WTC11 (cell line): ENCODE results near the gene SMPD2. TPM values are rescaled to one million over a fixed set of nuclear protein-coding genes. Genes with fewer than 3 reads are reported as not detected.

ENCODE experiments used
- ATAC-seq: fragments of 200-7000 bp; cut with Tn5 transposase; 2 replicates; pipeline ENCODE4 v1.10.0; 2021; ENCODE audit warnings: mild to moderate bottlenecking, moderate library complexity
- CTCF ChIA-PET: fragments of 300-600 bp; sonication (Branson Sonifier 250); formaldehyde crosslinking; loops from one replicate; lab custom pipeline; 2021; ENCODE audit warnings: antibody characterized with exemption; lab: Charles Lee
- POLR2A ChIA-PET: fragments of 350-600 bp; sonication (Branson Sonifier 250); formaldehyde crosslinking; loops from one replicate; lab custom pipeline; 2021; ENCODE audit warnings: antibody characterized with exemption; lab: Charles Lee
- DNase-seq: peaks from one replicate; pipeline ENCODE4 v3.0.0; 2021; ENCODE audit warnings: low spot score
- H3K27ac Mint-ChIP-seq: 2 replicates; pipeline ENCODE4 v1.8.0; 2021; ENCODE audit warnings: mixed read lengths
- H3K27me3 Mint-ChIP-seq: 2 replicates; pipeline ENCODE4 v1.8.0; 2021; ENCODE audit warnings: low read depth, mild to moderate bottlenecking, moderate library complexity, mixed read lengths
- H3K36me3 Mint-ChIP-seq: 2 replicates; pipeline ENCODE4 v1.8.0; 2021; ENCODE audit warnings: mixed read lengths
- H3K4me1 Mint-ChIP-seq: 2 replicates; pipeline ENCODE4 v1.8.0; 2022; ENCODE audit warnings: mixed read lengths
- H3K4me3 Mint-ChIP-seq: 2 replicates; pipeline ENCODE4 v1.8.0; 2021; ENCODE audit warnings: mild to moderate bottlenecking, moderate library complexity, mixed read lengths
- H3K9me3 Mint-ChIP-seq: 2 replicates; pipeline ENCODE4 v1.8.0; 2021; ENCODE audit warnings: mixed read lengths
- AFF4 ChIP-seq: sonication (generic); formaldehyde crosslinking; IDR thresholded peaks from 2 replicates; pipeline ENCODE4 v1.8.1; 2023; ENCODE audit warnings: mild to moderate bottlenecking, missing genetic modification reagents, borderline replicate concordance
- CREB1 ChIP-seq: sonication (generic); formaldehyde crosslinking; IDR thresholded peaks from 2 replicates; pipeline ENCODE4 v1.8.0; 2023; ENCODE audit warnings: mild to moderate bottlenecking, missing genetic modification reagents
- E2F4 ChIP-seq: sonication (generic); formaldehyde crosslinking; IDR thresholded peaks from 2 replicates; pipeline ENCODE4 v1.8.1; 2022; ENCODE audit warnings: low read depth, mild to moderate bottlenecking, moderate library complexity, missing genetic modification reagents, borderline replicate concordance
- FOXJ3 ChIP-seq: sonication (generic); formaldehyde crosslinking; IDR thresholded peaks from 2 replicates; pipeline ENCODE4 v1.9.0; 2021; ENCODE audit warnings: missing genetic modification reagents, mild to moderate bottlenecking, borderline replicate concordance
- FOXP1 ChIP-seq: sonication (generic); formaldehyde crosslinking; IDR thresholded peaks from 2 replicates; pipeline ENCODE4 v1.8.0; 2022; ENCODE audit warnings: missing genetic modification reagents, mild to moderate bottlenecking, moderate library complexity, borderline replicate concordance
- GABPB1 ChIP-seq: sonication (generic); formaldehyde crosslinking; IDR thresholded peaks from 2 replicates; pipeline ENCODE4 v1.8.1; 2023; ENCODE audit warnings: mild to moderate bottlenecking, missing genetic modification reagents
- IRF1 ChIP-seq: sonication (generic); formaldehyde crosslinking; IDR thresholded peaks from 2 replicates; pipeline ENCODE4 v1.8.0; 2023; ENCODE audit warnings: missing genetic modification reagents
- IRF2 ChIP-seq: sonication (generic); formaldehyde crosslinking; IDR thresholded peaks from 2 replicates; pipeline ENCODE4 v1.8.0; 2022; ENCODE audit warnings: low read depth, missing genetic modification reagents, borderline replicate concordance
- MLX ChIP-seq: sonication (generic); formaldehyde crosslinking; IDR thresholded peaks from 2 replicates; pipeline ENCODE4 v1.8.1; 2023; ENCODE audit warnings: mild to moderate bottlenecking, missing genetic modification reagents, moderate library complexity
- MYBL2 ChIP-seq: sonication (generic); formaldehyde crosslinking; IDR thresholded peaks from 2 replicates; pipeline ENCODE4 v1.8.1; 2023; ENCODE audit warnings: mild to moderate bottlenecking, moderate library complexity, missing genetic modification reagents
- PRDM15 ChIP-seq: sonication (generic); formaldehyde crosslinking; IDR thresholded peaks from 2 replicates; pipeline ENCODE4 v1.8.0; 2022; ENCODE audit warnings: missing genetic modification reagents
- RELA ChIP-seq: sonication (generic); formaldehyde crosslinking; IDR thresholded peaks from 2 replicates; pipeline ENCODE4 v1.8.1; 2022; ENCODE audit warnings: missing genetic modification reagents, mild to moderate bottlenecking, borderline replicate concordance
- SMAD4 ChIP-seq: sonication (generic); formaldehyde crosslinking; IDR thresholded peaks from 2 replicates; pipeline ENCODE4 v1.8.0; 2022; ENCODE audit warnings: mild to moderate bottlenecking, missing genetic modification reagents
- SP1 ChIP-seq: sonication (generic); formaldehyde crosslinking; conservative IDR thresholded peaks from 2 replicates; pipeline ENCODE4 v1.8.1; 2022; ENCODE audit warnings: missing genetic modification reagents
- TEAD4 ChIP-seq: sonication (generic); formaldehyde crosslinking; IDR thresholded peaks from 2 replicates; pipeline ENCODE4 v1.8.0; 2022; ENCODE audit warnings: mild to moderate bottlenecking, missing genetic modification reagents
- USF2 ChIP-seq: sonication (generic); formaldehyde crosslinking; IDR thresholded peaks from 2 replicates; pipeline ENCODE4 v1.8.1; 2023; ENCODE audit warnings: mild to moderate bottlenecking, missing genetic modification reagents, moderate library complexity
- ZBTB21 ChIP-seq: sonication (generic); formaldehyde crosslinking; IDR thresholded peaks from 2 replicates; pipeline ENCODE4 v1.8.1; 2023; ENCODE audit warnings: mild to moderate bottlenecking, missing genetic modification reagents, borderline replicate concordance
- ZNF396 ChIP-seq: fragments of 250-450 bp; sonication (Bioruptor Pico); IDR thresholded peaks from 2 replicates; pipeline ENCODE4 v1.8.0; 2021; ENCODE audit warnings: mild to moderate bottlenecking, moderate library complexity, borderline replicate concordance
- ZNF512 ChIP-seq: sonication (generic); formaldehyde crosslinking; IDR thresholded peaks from 2 replicates; pipeline ENCODE4 v1.8.1; 2022; ENCODE audit warnings: missing genetic modification reagents, borderline replicate concordance
- total RNA-seq: library from RNA; stranded (reverse); gene quantifications from 3 replicates; pipeline ENCODE4 v1.2.3, GENCODE V29; 2021

The SMPD2 gene
- total RNA-seq, 1 experiment from 2014 or later: 13.1 TPM

GRCh38 chr6:109480993-109481480 lies 40.5 kb downstream of the SMPD2 start:
- ChIA-PET CTCF (interaction anchor here (1.0 to 1.2 kb wide), 2 partner anchors 11 to 35 kb away, joined by 3 to 5 read pairs; no protein-coding TSS in a partner anchor), POLR2A (no interaction called here)
- Mint-ChIP-seq H3K27ac (no peak overlapping the region), H3K4me3 (peak overlapping the region; percentile 96), H3K9me3 (no peaks in the 10 kb centered on the region), H3K36me3 (peaks cover 46% of the 10 kb centered on the region), H3K4me1 (peaks cover 58% of the 10 kb centered on the region), H3K27me3 (no peaks in the 10 kb centered on the region; the same call in 1 of the 2 replicates)
- DNase-seq: no peak
- no peak for ATAC-seq
- TF ChIP-seq E2F4 (CRISPR knock-in tag) (no peak), IRF1 (no peak), PRDM15 (CRISPR knock-in tag) (no peak), FOXP1 (CRISPR knock-in tag) (no peak), FOXJ3 (CRISPR knock-in tag) (no peak), SMAD4 (CRISPR knock-in tag) (no peak)

- Mint-ChIP-seq H3K36me3 (peaks cover 31% of the 10 kb centered on the region), H3K27ac (peak within 1 kb of the TSS; percentile 93), H3K4me1 (peaks cover 52% of the 10 kb centered on the region), H3K4me3 (peak within 1 kb of the TSS; percentile 96), H3K9me3 (no peaks in the 10 kb centered on the region), H3K27me3 (no peaks in the 10 kb centered on the region; the same call in 1 of the 2 replicates)
- POLR2A ChIA-PET: interaction anchor here (1.5 kb wide), 1 partner anchor 42 kb away, joined by 5 read pairs; the partner anchor contains the start of genes PPIL6 and SMPD2
- DNase-seq: peak; percentile 95
- ATAC-seq: peak; percentile 84
- CTCF ChIA-PET: interaction anchor here (1.0 kb wide), 1 partner anchor 27 kb away, joined by 5 read pairs; the partner anchor contains the start of gene MICAL1
- no peak for TF ChIP-seq AFF4 (CRISPR knock-in tag)
- TF ChIP-seq GABPB1 (CRISPR knock-in tag): peak; percentile 50; the same call in 1 of the 2 replicates
- TF ChIP-seq RELA (CRISPR knock-in tag): no peak
- TF ChIP-seq ZBTB21 (CRISPR knock-in tag): no peak
- no peak for TF ChIP-seq MLX (CRISPR knock-in tag)
- TF ChIP-seq IRF2: no peak
- no peak for TF ChIP-seq TEAD4 (CRISPR knock-in tag)
- no peak for TF ChIP-seq ZNF512
- TF ChIP-seq USF2 (CRISPR knock-in tag): peak; percentile 92
- no peak for TF ChIP-seq MYBL2
- TF ChIP-seq ZNF396 (CRISPR knock-in tag): no peak
- TF ChIP-seq CREB1 (CRISPR knock-in tag): no peak
- peak; percentile 76 for TF ChIP-seq SP1 (CRISPR knock-in tag)
These were observed 42.6 kb downstream of the SMPD2 start, which contains the start of gene ZBTB24 for GRCh38 chr6:109482905-109483734. ZBTB24 (minus strand) TSS chr6:109483219; CDS start chr6:109482026, 1,193 bp downstream.
